Left ventricle myocardium inferior (tissue), 1 donor: Measurements from ENCODE around the gene DNAH8. TPM values are rescaled to one million over a fixed set of nuclear protein-coding genes. Genes with fewer than 3 reads are reported as not detected.
A peak's percentile ranks its signal among the peaks of the same experiment; 100 is the strongest.

Source experiments
- DNase-seq: peaks from one replicate; pipeline ENCODE4 v3.0.0-alpha.2; 2020
- H3K27ac ChIP-seq: fragments of 200-600 bp; replicated peaks from 2 replicates; pipeline ENCODE4 v1.8.0; 2021
- H3K27me3 ChIP-seq: fragments of 200-600 bp; 2 replicates; pipeline ENCODE4 v1.8.0; 2021; ENCODE audit warnings: low read depth
- H3K36me3 ChIP-seq: fragments of 200-600 bp; 2 replicates; pipeline ENCODE4 v1.8.0; 2021
- H3K4me1 ChIP-seq: fragments of 200-600 bp; 2 replicates; pipeline ENCODE4 v1.8.0; 2021
- H3K4me3 ChIP-seq: fragments of 200-600 bp; 2 replicates; pipeline ENCODE4 v1.8.0; 2021; ENCODE audit warnings: mild to moderate bottlenecking, moderate library complexity
- H3K9me3 ChIP-seq: fragments of 200-600 bp; replicated peaks from 2 replicates; pipeline ENCODE4 v1.8.0; 2021
- CTCF ChIP-seq: fragments of 200-600 bp; IDR thresholded peaks from 2 replicates; pipeline ENCODE4 v1.8.0; 2021; ENCODE audit warnings: antibody characterized with exemption, mild to moderate bottlenecking, borderline replicate concordance
- intact Hi-C: fragments of 100-400 bp; cut with micrococcal nuclease; formaldehyde crosslinking; loops from one replicate; pipeline ENCODE4 v1.11.0; 2022
- total RNA-seq: library from RNA; stranded (reverse); fragmentation: NEBNext Ultra II Directional; extraction: Animal tissue kit (Norgen Biotek cat#: 25700); gene quantifications from one replicate; pipeline ENCODE4 v1.2.1, GENCODE V29; 2021
- donor health status: DM: no; HTN: yes; CAD: no; lungs with severe emphysema.

The DNAH8 gene
- total RNA-seq, 1 donor from 2014 or later, result 0.03 TPM

GRCh38 chr6:38686270-38687042 lies 28.7 kb upstream of the DNAH8 start:
- Histone ChIP-seq H3K36me3 (peaks cover 30% of the 10 kb centered on the region), H3K4me1 (peaks cover 44% of the 10 kb centered on the region), H3K4me3 (no peak overlapping the region), H3K27me3 (no peaks in the 10 kb centered on the region), H3K27ac (peak overlapping the region; percentile 14), H3K9me3 (no peaks in the 10 kb centered on the region)
- TF ChIP-seq CTCF, result no peak
- DNase-seq, result no peak
- intact Hi-C loops, result no loop called here

GRCh38 chr6:38687043-38687353 lies 28.1 kb upstream of the DNAH8 start:
- no peaks in the 10 kb centered on the region for H3K27me3 ChIP-seq
- no peak overlapping the region for H3K4me3 ChIP-seq
- peak overlapping the region; percentile 14 for H3K27ac ChIP-seq
- intact Hi-C loops, result no loop called here
- H3K4me1 ChIP-seq, result peaks cover 44% of the 10 kb centered on the region
- H3K9me3 ChIP-seq, result no peaks in the 10 kb centered on the region
- peaks cover 25% of the 10 kb centered on the region for H3K36me3 ChIP-seq
- TF ChIP-seq CTCF, result no peak
- DNase-seq, result no peak

GRCh38 chr6:38687549-38687948 lies 27.6 kb upstream of the DNAH8 start:
- peaks cover 44% of the 10 kb centered on the region for H3K4me1 ChIP-seq
- intact Hi-C loops, result no loop called here
- H3K4me3 ChIP-seq, result no peak overlapping the region
- H3K27me3 ChIP-seq, result no peaks in the 10 kb centered on the region
- H3K27ac ChIP-seq, result peak overlapping the region; percentile 14
- peaks cover 19% of the 10 kb centered on the region for H3K36me3 ChIP-seq
- no peak for DNase-seq
- TF ChIP-seq CTCF, result no peak
- H3K9me3 ChIP-seq, result no peaks in the 10 kb centered on the region

GRCh38 chr6:38688579-38689087 lies 26.5 kb upstream of the DNAH8 start:
- peaks cover 8% of the 10 kb centered on the region for H3K36me3 ChIP-seq
- no peak for DNase-seq
- intact Hi-C loops, result no loop called here
- peak overlapping the region; percentile 7 for H3K27ac ChIP-seq
- peaks cover 44% of the 10 kb centered on the region for H3K4me1 ChIP-seq
- H3K9me3 ChIP-seq, result no peaks in the 10 kb centered on the region
- H3K27me3 ChIP-seq, result no peaks in the 10 kb centered on the region
- no peak overlapping the region for H3K4me3 ChIP-seq
- TF ChIP-seq CTCF, result no peak

- H3K27me3 ChIP-seq, result no peaks in the 10 kb centered on the region
- H3K36me3 ChIP-seq, result peaks cover 9% of the 10 kb centered on the region
- peaks cover 15% of the 10 kb centered on the region for H3K4me1 ChIP-seq
- intact Hi-C loops, result no loop called here
- peaks cover 14% of the 10 kb centered on the region for H3K9me3 ChIP-seq
- H3K4me3 ChIP-seq, result no peak overlapping the region
- DNase-seq, result no peak
- no peak for TF ChIP-seq CTCF
- H3K27ac ChIP-seq, result no peak overlapping the region
These were observed 19.7 kb upstream of the DNAH8 start for GRCh38 chr6:38695227-38695900.
